T-cell (primary cell): Measurements from ENCODE around the gene KCNJ10. TPM values are rescaled to one million over a fixed set of nuclear protein-coding genes. Genes with fewer than 3 reads are reported as not detected.
A peak's percentile ranks its signal among the peaks of the same experiment; 100 is the strongest.

Experiments used
- ATAC-seq, 4 experiments: fragments of 200-7000 bp in 3 of 4; fragments of 150-1000 bp in 1 of 4; cut with Tn5 transposase; replicated peaks in 1 of 4; 1 replicate in 3 of 4; 2 replicates in 1 of 4; pipeline ENCODE4 v1.10.0; 2021; ENCODE audit warnings: moderate library complexity in 3 of 4, mild to moderate bottlenecking in 2 of 4, moderate number of reproducible peaks in 1 of 4
- CTCF ChIA-PET, 2 donors: fragments of 300-600 bp; sonication (Branson Sonifier 250); formaldehyde crosslinking; loops; one replicate each; lab custom pipeline; 2022; ENCODE audit warnings: antibody characterized with exemption in 2 of 2; lab: Charles Lee
- POLR2A ChIA-PET, 2 donors: fragments of 300-600 bp; sonication (Branson Sonifier 250); formaldehyde crosslinking; loops; one replicate each; lab custom pipeline; 2022; ENCODE audit warnings: antibody characterized with exemption in 2 of 2; lab: Charles Lee
- DNase-seq, 35 experiments: peaks; one replicate each; pipeline versions ENCODE4 v3.0.0 to v3.0.0-alpha.2; 2013 to 2023
- H3K27ac ChIP-seq: one replicate; pipeline ENCODE4 v1.5.1; 2013; ENCODE audit warnings: low read length
- H3K27me3 ChIP-seq, 2 experiments: replicated peaks in 1 of 2; 1 replicate in 1 of 2; 2 replicates in 1 of 2; pipeline versions ENCODE4 v1.6.1 to v1.7.0; 2013; ENCODE audit warnings: low read length in 1 of 2, mixed read lengths in 1 of 2; ENCODE audit not compliant: control insufficient read depth in 2 of 2, insufficient read depth in 2 of 2; ENCODE audit errors: extremely low read depth in 1 of 2
- H3K36me3 ChIP-seq, 2 donors: 1 replicate in 1 of 2; 2 replicates in 1 of 2; pipeline versions ENCODE4 v1.6.1 to v1.7.0; 2013; ENCODE audit warnings: low read length in 1 of 2; ENCODE audit not compliant: control insufficient read depth in 2 of 2, insufficient read depth in 1 of 2; ENCODE audit errors: extremely low read depth in 1 of 2
- H3K4me1 ChIP-seq, 2 experiments: 1 replicate in 1 of 2; 2 replicates in 1 of 2; pipeline versions ENCODE4 v1.6.1 to v1.7.0; 2013; ENCODE audit warnings: low read length in 2 of 2, mixed read lengths in 1 of 2; ENCODE audit not compliant: insufficient read depth in 2 of 2, control insufficient read depth in 1 of 2; ENCODE audit errors: extremely low read depth in 1 of 2
- H3K4me3 ChIP-seq, 2 donors: 1 replicate in 1 of 2; 2 replicates in 1 of 2; pipeline versions ENCODE4 v1.5.1 to v1.7.0; 2013; ENCODE audit warnings: mild to moderate bottlenecking in 2 of 2, low read length in 1 of 2, moderate library complexity in 1 of 2; ENCODE audit not compliant: control insufficient read depth in 1 of 2; ENCODE audit errors: extremely low read depth in 1 of 2
- H3K9me3 ChIP-seq: 2 replicates; pipeline ENCODE4 v1.7.0; 2013
- H3K27ac Mint-ChIP-seq, 2 donors: one replicate each; pipeline ENCODE4 v1.8.0; 2020 to 2021; ENCODE audit warnings: mild to moderate bottlenecking in 2 of 2, mixed read lengths in 2 of 2
- H3K27me3 Mint-ChIP-seq, 2 donors: one replicate each; pipeline ENCODE4 v1.8.0; 2021 to 2022; ENCODE audit warnings: mixed read lengths in 2 of 2
- H3K36me3 Mint-ChIP-seq: one replicate; pipeline ENCODE4 v1.8.0; 2021; ENCODE audit warnings: mixed read lengths
- H3K4me1 Mint-ChIP-seq, 3 donors: one replicate each; pipeline ENCODE4 v1.8.0; 2020 to 2022; ENCODE audit warnings: mixed read lengths in 3 of 3, mild to moderate bottlenecking in 1 of 3
- H3K4me3 Mint-ChIP-seq, 3 donors: one replicate each; pipeline ENCODE4 v1.8.0; 2020 to 2022; ENCODE audit warnings: mild to moderate bottlenecking in 3 of 3, mixed read lengths in 3 of 3, moderate library complexity in 3 of 3
- H3K9me3 Mint-ChIP-seq, 3 donors: one replicate each; pipeline ENCODE4 v1.8.0; 2020 to 2022; ENCODE audit warnings: mixed read lengths in 3 of 3
- WGBS: methylation state at CpG from one replicate; pipeline ENCODE4 v1.1.5; 2013; ENCODE audit warnings: missing lambda C conversion rate; ENCODE audit not compliant: insufficient coverage; 5-methylcytosine and 5-hydroxymethylcytosine counted together
- total RNA-seq, 35 experiments: library from RNA in 6 of 35; stranded (reverse) in 6 of 35; fragments of 120-200 nt in 1 of 35; gene quantifications; one replicate each; pipeline versions ENCODE4 v1.2.1 to v1.2.4 and lab custom pipeline; 2013 to 2026

KCNJ10 gene
- total RNA-seq, 5 donors from 2014 or later (not counting 1 experiment from before 2014, with no cell fraction given): 0.22 TPM; not detected in 4

- H3K4me1 ChIP-seq: peaks cover 0 to 15% of the 10 kb centered on the region in 2 experiments
- 100% methylated on average over 2 of the region's 3 CpGs for WGBS
- Mint-ChIP-seq H3K27ac (no peak overlapping the region), H3K4me3 (no peak overlapping the region), H3K4me1 (peaks cover 21 to 27% (median 24%) of the 10 kb centered on the region in 3 donors), H3K36me3 (peaks cover 41% of the 10 kb centered on the region), H3K9me3 (no peaks in the 10 kb centered on the region), H3K27me3 (no peaks in the 10 kb centered on the region)
- H3K36me3 ChIP-seq: peaks cover 7 to 74% of the 10 kb centered on the region in 2 donors
- no peak for DNase-seq
- CTCF ChIA-PET: no interaction called here
- H3K27ac ChIP-seq: no peak overlapping the region
- POLR2A ChIA-PET: no interaction called here
- H3K27me3 ChIP-seq: no peaks in the 10 kb centered on the region
- no peak for ATAC-seq
- H3K4me3 ChIP-seq: no peak overlapping the region
- no peaks in the 10 kb centered on the region for H3K9me3 ChIP-seq
These were observed 19.9 kb upstream of the KCNJ10 start for GRCh38 chr1:160089883-160090282.

- H3K27me3 Mint-ChIP-seq: peaks cover 0 to 8% of the 10 kb centered on the region in 2 donors
- H3K27me3 ChIP-seq: peaks cover 6 to 15% of the 10 kb centered on the region in 2 experiments
- H3K36me3 Mint-ChIP-seq: peaks cover 38% of the 10 kb centered on the region
- H3K36me3 ChIP-seq: peaks cover 5 to 48% of the 10 kb centered on the region in 2 donors
- ATAC-seq: no peak
- H3K4me1 ChIP-seq: peaks cover 0 to 16% of the 10 kb centered on the region in 2 experiments
- no peak for DNase-seq
- CTCF ChIA-PET: interaction anchor here (0.5 to 4.1 kb wide), 14 partner anchors 9 to 289 kb away, joined by 3 to 26 read pairs (median 4); partner anchors contain the start of gene IGSF8 (in 1 of the 2)
- H3K9me3 ChIP-seq: no peaks in the 10 kb centered on the region
- H3K4me3 Mint-ChIP-seq: no peak overlapping the region
- H3K4me3 ChIP-seq: no peak overlapping the region
- H3K27ac Mint-ChIP-seq: no peak overlapping the region
- peaks cover 14 to 22% (median 19%) of the 10 kb centered on the region in 3 donors for H3K4me1 Mint-ChIP-seq
- no peaks in the 10 kb centered on the region for H3K9me3 Mint-ChIP-seq
- 93% methylated on average over 9 of the region's 12 CpGs for WGBS
- H3K27ac ChIP-seq: no peak overlapping the region
- POLR2A ChIA-PET: interaction anchor here (0.6 to 0.9 kb wide), 2 partner anchors 42 to 176 kb away, joined by 3 to 4 read pairs; no protein-coding TSS in a partner anchor
These were observed 17.2 kb upstream of the KCNJ10 start for GRCh38 chr1:160087118-160087662.

- Mint-ChIP-seq H3K27me3 (peaks cover 3 to 15% of the 10 kb centered on the region in 2 donors), H3K9me3 (no peaks in the 10 kb centered on the region), H3K36me3 (peaks cover 34% of the 10 kb centered on the region), H3K4me3 (no peak overlapping the region), H3K27ac (no peak overlapping the region), H3K4me1 (peaks cover 14 to 22% (median 19%) of the 10 kb centered on the region in 3 donors)
- Histone ChIP-seq H3K36me3 (peaks cover 5 to 41% of the 10 kb centered on the region in 2 donors), H3K9me3 (no peaks in the 10 kb centered on the region), H3K27ac (no peak overlapping the region), H3K27me3 (peaks cover 6 to 23% of the 10 kb centered on the region in 2 experiments), H3K4me1 (peaks cover 0 to 16% of the 10 kb centered on the region in 2 experiments), H3K4me3 (no peak overlapping the region)
- ATAC-seq (no peak), DNase-seq (no peak)
- 100% methylated on average over 1 of the region's 5 CpGs for WGBS
- ChIA-PET CTCF (interaction anchor here (0.5 to 4.1 kb wide), 11 partner anchors 8 to 290 kb away, joined by 3 to 26 read pairs (median 6); partner anchors contain the start of gene IGSF8 (in 1 of the 2)), POLR2A (interaction anchor here (0.6 to 1.3 kb wide), 3 partner anchors 41 to 357 kb away, joined by 3 to 4 read pairs (median 3); no protein-coding TSS in a partner anchor)
These were observed 16.5 kb upstream of the KCNJ10 start for GRCh38 chr1:160086456-160086892.

GRCh38 chr1:160085686-160086455 is 15.9 kb upstream of the KCNJ10 start:
- CTCF ChIA-PET: interaction anchor here (0.5 to 4.1 kb wide), 21 partner anchors 8 to 947 kb away, joined by 3 to 26 read pairs (median 5); partner anchors contain the start of gene IGSF8 (in 2 of the 2)
- no peaks in the 10 kb centered on the region for H3K9me3 ChIP-seq
- peaks cover 6 to 29% of the 10 kb centered on the region in 2 experiments for H3K27me3 ChIP-seq
- H3K4me3 ChIP-seq: no peak overlapping the region
- Mint-ChIP-seq H3K4me3 (peak overlapping the region in 1 of 3 donors; percentile 24), H3K27me3 (peaks cover 8 to 20% of the 10 kb centered on the region in 2 donors), H3K36me3 (peaks cover 32% of the 10 kb centered on the region), H3K4me1 (peaks cover 14 to 22% (median 19%) of the 10 kb centered on the region in 3 donors), H3K27ac (peak overlapping the region in 1 of 2 donors; percentile 48), H3K9me3 (no peaks in the 10 kb centered on the region)
- POLR2A ChIA-PET: interaction anchor here in 1 of 2 donors (0.8 to 1.3 kb wide), 2 partner anchors 12 to 358 kb away, joined by 3 read pairs; no protein-coding TSS in a partner anchor
- peaks cover 5 to 35% of the 10 kb centered on the region in 2 donors for H3K36me3 ChIP-seq
- H3K27ac ChIP-seq: no peak overlapping the region
- DNase-seq (peak; percentile 46 to 87 (median 71)), ATAC-seq (peak; percentile 51 to 71 (median 62))
- 46% methylated on average over 13 of the region's 19 CpGs for WGBS
- H3K4me1 ChIP-seq: peaks cover 0 to 16% of the 10 kb centered on the region in 2 experiments

- no peaks in the 10 kb centered on the region for H3K9me3 Mint-ChIP-seq
- H3K27me3 Mint-ChIP-seq: peaks cover 19 to 30% of the 10 kb centered on the region in 2 donors
- whole genome bisulfite sequencing: 86% methylated on average over 28 of the region's 30 CpGs
- H3K4me1 Mint-ChIP-seq: peaks cover 12 to 18% (median 17%) of the 10 kb centered on the region in 3 donors
- Histone ChIP-seq H3K27ac (no peak overlapping the region), H3K4me1 (peaks cover 0 to 16% of the 10 kb centered on the region in 2 experiments), H3K4me3 (no peak overlapping the region), H3K27me3 (peaks cover 12 to 31% of the 10 kb centered on the region in 2 experiments), H3K36me3 (peaks cover 0 to 24% of the 10 kb centered on the region in 2 donors), H3K9me3 (no peaks in the 10 kb centered on the region)
- no peak overlapping the region for H3K27ac Mint-ChIP-seq
- no peak for ATAC-seq
- ChIA-PET CTCF (interaction anchor here (0.6 to 4.1 kb wide), 13 partner anchors 13 to 206 kb away, joined by 3 to 26 read pairs (median 5); partner anchors contain the start of gene IGSF8 (in 2 of the 2)), POLR2A (no interaction called here)
- peak overlapping the region in 1 of 3 donors; percentile 78 for H3K4me3 Mint-ChIP-seq
- peaks cover 25% of the 10 kb centered on the region for H3K36me3 Mint-ChIP-seq
- no peak for DNase-seq
These were observed 14.9 kb upstream of the KCNJ10 start for GRCh38 chr1:160084771-160085321.
